OCI-LY3 (cell line): ENCODE data around the gene OR7A5.

ENCODE experiments used
- EZH2phosphoT487 ChIP-seq: fragments of 200-600 bp; shearing (Covaris generic); IDR thresholded peaks from 2 replicates; pipeline ENCODE4 v1.6.1; 2018; ENCODE audit warnings: antibody characterized with exemption, mixed run types, low read depth
- TF ChIP-seq, protein P1 (sequence below): fragments of 200-600, 300-600 bp; sonication (generic); IDR thresholded peaks from 2 replicates; pipeline ENCODE4 v1.5.1; 2014; ENCODE audit warnings: antibody characterized with exemption, low read length, low read depth

DNA sequence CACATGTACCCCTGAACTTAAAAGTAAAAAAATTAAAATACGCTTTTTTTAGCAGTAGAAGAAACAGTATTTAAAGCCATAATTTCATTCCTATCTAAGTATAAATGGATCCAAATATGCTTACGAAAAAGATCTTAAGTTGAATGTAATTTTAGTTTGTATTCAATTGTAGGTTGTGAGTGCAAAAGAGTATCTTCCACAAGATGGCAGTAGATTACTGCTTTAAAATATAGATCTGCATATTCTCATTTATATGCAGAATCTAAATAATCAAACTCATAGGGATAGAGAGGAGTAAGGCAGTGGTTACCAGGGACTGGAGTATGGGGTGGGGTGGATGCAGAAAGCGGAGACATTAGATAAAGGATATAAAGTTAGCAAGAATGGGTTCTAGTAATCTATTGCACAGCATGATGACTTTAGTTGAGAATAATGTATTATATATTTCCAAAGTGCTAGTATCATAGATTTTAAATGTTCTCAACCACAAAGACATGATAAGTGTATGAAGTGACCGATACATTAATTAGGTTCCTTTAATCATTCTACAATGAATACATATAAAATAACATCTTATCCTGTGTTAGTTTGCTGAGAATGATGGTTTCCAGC lies 36.7 kb upstream of the OR7A5 start:
- TF ChIP-seq, protein P1, sequence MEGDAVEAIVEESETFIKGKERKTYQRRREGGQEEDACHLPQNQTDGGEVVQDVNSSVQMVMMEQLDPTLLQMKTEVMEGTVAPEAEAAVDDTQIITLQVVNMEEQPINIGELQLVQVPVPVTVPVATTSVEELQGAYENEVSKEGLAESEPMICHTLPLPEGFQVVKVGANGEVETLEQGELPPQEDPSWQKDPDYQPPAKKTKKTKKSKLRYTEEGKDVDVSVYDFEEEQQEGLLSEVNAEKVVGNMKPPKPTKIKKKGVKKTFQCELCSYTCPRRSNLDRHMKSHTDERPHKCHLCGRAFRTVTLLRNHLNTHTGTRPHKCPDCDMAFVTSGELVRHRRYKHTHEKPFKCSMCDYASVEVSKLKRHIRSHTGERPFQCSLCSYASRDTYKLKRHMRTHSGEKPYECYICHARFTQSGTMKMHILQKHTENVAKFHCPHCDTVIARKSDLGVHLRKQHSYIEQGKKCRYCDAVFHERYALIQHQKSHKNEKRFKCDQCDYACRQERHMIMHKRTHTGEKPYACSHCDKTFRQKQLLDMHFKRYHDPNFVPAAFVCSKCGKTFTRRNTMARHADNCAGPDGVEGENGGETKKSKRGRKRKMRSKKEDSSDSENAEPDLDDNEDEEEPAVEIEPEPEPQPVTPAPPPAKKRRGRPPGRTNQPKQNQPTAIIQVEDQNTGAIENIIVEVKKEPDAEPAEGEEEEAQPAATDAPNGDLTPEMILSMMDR = peak; percentile 78
- TF ChIP-seq EZH2phosphoT487 = no peak
